A673 (cell line): ENCODE measurements around the gene PPP4R3C. TPM values are rescaled to one million over a fixed set of nuclear protein-coding genes. Genes with fewer than 3 reads are reported as not detected.
"Not testable (repeated sequence)": the region's sequence is repeated elsewhere in the genome, so short reads cannot be mapped to it uniquely, and the experiment has no call there.

ENCODE experiments used
- BruUV-seq: library from RNA; stranded (reverse); fragments of 400-500 nt; replicated peaks from 2 replicates; lab custom pipeline; 2021; lab: Mats Ljungman, UMichigan
- CTCF ChIA-PET: fragments of 300-600 bp; sonication (Branson Sonifier 250); formaldehyde crosslinking; loops from one replicate; lab custom pipeline; 2022; ENCODE audit warnings: antibody characterized with exemption; lab: Charles Lee
- POLR2A ChIA-PET: fragments of 300-600 bp; sonication (Branson Sonifier 250); formaldehyde crosslinking; loops from one replicate; lab custom pipeline; 2022; ENCODE audit warnings: antibody characterized with exemption; ENCODE audit not compliant: low non-redundant PET; lab: Charles Lee
- DNase-seq: peaks from one replicate; pipeline ENCODE4 v3.0.0-alpha.2; 2015; ENCODE audit warnings: low spot score
- H3K27ac ChIP-seq: fragments of 200-600 bp; sonication (generic); 2 replicates; pipeline ENCODE4 v1.5.1; 2016; ENCODE audit warnings: mixed run types, low read depth, mild to moderate bottlenecking, mixed read lengths, antibody characterized with exemption, low read length; ENCODE audit not compliant: poor library complexity, severe bottlenecking
- H3K27me3 ChIP-seq: fragments of 200-600 bp; sonication (generic); replicated peaks from 2 replicates; pipeline ENCODE4 v1.6.1; 2017; ENCODE audit warnings: mixed run types, low read depth, mild to moderate bottlenecking, mixed read lengths, antibody characterized with exemption, low read length; ENCODE audit not compliant: insufficient read depth, poor library complexity
- H3K36me3 ChIP-seq: fragments of 200-600 bp; sonication (generic); 2 replicates; pipeline ENCODE4 v1.6.1; 2016; ENCODE audit warnings: mixed run types, mild to moderate bottlenecking, mixed read lengths, antibody characterized with exemption, low read length; ENCODE audit not compliant: insufficient read depth, poor library complexity, severe bottlenecking
- H3K4me1 ChIP-seq: fragments of 200-600 bp; sonication (generic); 2 replicates; pipeline ENCODE4 v1.6.1; 2017; ENCODE audit warnings: mixed run types, mild to moderate bottlenecking, mixed read lengths, antibody characterized with exemption, low read length; ENCODE audit not compliant: insufficient read depth, poor library complexity, severe bottlenecking
- H3K4me3 ChIP-seq: fragments of 200-600 bp; sonication (generic); 2 replicates; pipeline ENCODE4 v1.5.1; 2016; ENCODE audit warnings: low read depth, mixed run types, mild to moderate bottlenecking, mixed read lengths, low read length; ENCODE audit not compliant: poor library complexity, severe bottlenecking
- H3K9me3 ChIP-seq: fragments of 200-600 bp; sonication (generic); 2 replicates; pipeline ENCODE4 v1.6.1; 2016; ENCODE audit warnings: mixed run types, low read depth, mild to moderate bottlenecking, mixed read lengths, antibody characterized with exemption, low read length; ENCODE audit not compliant: poor library complexity, severe bottlenecking
- EZH2 ChIP-seq: fragments of 200-600 bp; sonication (generic); IDR thresholded peaks from 2 replicates; pipeline ENCODE4 v1.6.1; 2017; ENCODE audit warnings: borderline replicate concordance, low read depth, mild to moderate bottlenecking, mixed read lengths, antibody characterized with exemption, low read length; ENCODE audit not compliant: poor library complexity, severe bottlenecking
- intact Hi-C: fragments of 100-400 bp; cut with micrococcal nuclease; formaldehyde crosslinking; loops from one replicate; pipeline ENCODE4 v1.10.0; 2022; ENCODE audit not compliant: unreplicated experiment
- total RNA-seq: library from RNA; stranded (reverse); gene quantifications from 2 replicates; pipeline ENCODE4 v1.2.3, GENCODE V29; 2021
- TF ChIP-seq, protein P1 (sequence below): fragments of 300-800, 200-600 bp; sonication (generic); conservative IDR thresholded peaks from 2 replicates; pipeline ENCODE4 v1.5.1; 2017; ENCODE audit warnings: low read depth, mild to moderate bottlenecking, antibody characterized with exemption, low read length, moderate library complexity, mixed read lengths

The PPP4R3C gene
- total RNA-seq, 1 experiment from 2014 or later: not detected

DNA sequence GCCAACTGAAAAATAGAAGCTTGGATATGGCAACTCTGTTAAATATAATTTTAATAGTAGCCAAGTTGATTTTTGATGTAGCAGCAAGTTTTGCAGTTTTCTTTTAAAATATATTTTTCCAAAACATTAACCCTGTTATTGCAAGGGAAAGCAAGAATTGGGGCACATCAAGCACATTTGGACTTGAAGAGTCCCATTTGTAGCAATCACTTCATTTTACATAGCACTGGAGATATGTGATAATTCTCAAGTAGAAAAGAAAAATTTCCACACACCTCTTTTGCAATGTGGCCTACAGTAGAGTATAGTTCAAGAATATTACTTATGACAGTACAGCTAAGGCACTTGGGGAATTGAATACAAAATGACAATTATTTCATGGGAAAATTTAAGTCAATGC lies 1.9 kb upstream of the PPP4R3C start:
- CTCF ChIA-PET: no interaction called here
- BruUV-seq: no TSS peak
- TF ChIP-seq EZH2: no peak
- TF ChIP-seq, protein P1, sequence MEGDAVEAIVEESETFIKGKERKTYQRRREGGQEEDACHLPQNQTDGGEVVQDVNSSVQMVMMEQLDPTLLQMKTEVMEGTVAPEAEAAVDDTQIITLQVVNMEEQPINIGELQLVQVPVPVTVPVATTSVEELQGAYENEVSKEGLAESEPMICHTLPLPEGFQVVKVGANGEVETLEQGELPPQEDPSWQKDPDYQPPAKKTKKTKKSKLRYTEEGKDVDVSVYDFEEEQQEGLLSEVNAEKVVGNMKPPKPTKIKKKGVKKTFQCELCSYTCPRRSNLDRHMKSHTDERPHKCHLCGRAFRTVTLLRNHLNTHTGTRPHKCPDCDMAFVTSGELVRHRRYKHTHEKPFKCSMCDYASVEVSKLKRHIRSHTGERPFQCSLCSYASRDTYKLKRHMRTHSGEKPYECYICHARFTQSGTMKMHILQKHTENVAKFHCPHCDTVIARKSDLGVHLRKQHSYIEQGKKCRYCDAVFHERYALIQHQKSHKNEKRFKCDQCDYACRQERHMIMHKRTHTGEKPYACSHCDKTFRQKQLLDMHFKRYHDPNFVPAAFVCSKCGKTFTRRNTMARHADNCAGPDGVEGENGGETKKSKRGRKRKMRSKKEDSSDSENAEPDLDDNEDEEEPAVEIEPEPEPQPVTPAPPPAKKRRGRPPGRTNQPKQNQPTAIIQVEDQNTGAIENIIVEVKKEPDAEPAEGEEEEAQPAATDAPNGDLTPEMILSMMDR: no peak
- Histone ChIP-seq H3K36me3 (no peaks in the 10 kb centered on the region), H3K27ac (no peak overlapping the region), H3K27me3 (no peaks in the 10 kb centered on the region), H3K4me3 (no peak overlapping the region), H3K4me1 (no peaks in the 10 kb centered on the region), H3K9me3 (no peaks in the 10 kb centered on the region)
- DNase-seq: no peak
- intact Hi-C loops: no loop called here
- POLR2A ChIA-PET: no interaction called here

DNA sequence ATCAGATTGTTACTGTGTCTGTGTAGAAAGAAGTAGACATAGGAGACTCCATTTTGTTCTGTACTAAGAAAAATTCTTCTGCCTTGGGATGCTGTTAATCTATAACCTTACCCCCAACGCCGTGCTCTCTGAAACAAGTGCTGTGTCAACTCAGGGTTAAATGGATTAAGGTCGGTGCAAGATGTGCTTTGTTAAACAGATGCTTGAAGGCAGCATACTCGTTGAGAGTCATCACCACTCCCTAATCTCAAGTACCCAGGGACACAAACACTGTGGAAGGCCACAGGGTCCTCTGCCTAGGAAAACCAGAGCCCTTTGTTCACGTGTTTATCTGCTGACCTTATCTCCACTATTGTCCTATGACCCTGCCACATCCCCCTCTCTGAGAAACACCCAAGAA lies 4.0 kb downstream of the PPP4R3C start:
- H3K27ac ChIP-seq, H3K9me3 ChIP-seq, DNase-seq, H3K36me3 ChIP-seq, BruUV-seq, H3K4me3 ChIP-seq, intact Hi-C loops, CTCF ChIA-PET, H3K4me1 ChIP-seq, H3K27me3 ChIP-seq, POLR2A ChIA-PET: not testable (repeated sequence)

DNA sequence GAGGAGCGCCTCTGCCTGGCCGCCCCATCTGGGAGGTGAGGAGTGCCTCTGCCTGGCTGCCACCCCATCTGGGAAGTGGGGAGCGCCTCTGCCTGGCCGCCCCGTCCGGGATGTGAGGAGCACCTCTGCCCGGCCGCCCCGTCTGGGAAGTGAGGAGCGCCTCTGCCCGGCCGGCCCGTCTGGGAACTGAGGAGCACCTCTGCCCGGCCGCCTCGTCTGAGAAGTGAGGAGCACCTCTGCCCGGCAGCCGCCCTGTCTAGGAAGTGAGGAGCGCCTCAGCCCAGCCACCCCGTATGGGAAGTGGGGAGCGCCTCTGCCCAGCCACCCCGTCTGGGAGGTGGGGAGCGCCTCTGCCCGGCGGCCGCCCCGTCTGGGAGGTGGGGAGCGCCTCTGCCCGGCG lies 4.6 kb downstream of the PPP4R3C start:
- BruUV-seq, intact Hi-C loops, H3K27me3 ChIP-seq, H3K4me3 ChIP-seq, H3K27ac ChIP-seq, H3K36me3 ChIP-seq, DNase-seq, POLR2A ChIA-PET, H3K9me3 ChIP-seq, CTCF ChIA-PET, H3K4me1 ChIP-seq: not testable (repeated sequence)

DNA sequence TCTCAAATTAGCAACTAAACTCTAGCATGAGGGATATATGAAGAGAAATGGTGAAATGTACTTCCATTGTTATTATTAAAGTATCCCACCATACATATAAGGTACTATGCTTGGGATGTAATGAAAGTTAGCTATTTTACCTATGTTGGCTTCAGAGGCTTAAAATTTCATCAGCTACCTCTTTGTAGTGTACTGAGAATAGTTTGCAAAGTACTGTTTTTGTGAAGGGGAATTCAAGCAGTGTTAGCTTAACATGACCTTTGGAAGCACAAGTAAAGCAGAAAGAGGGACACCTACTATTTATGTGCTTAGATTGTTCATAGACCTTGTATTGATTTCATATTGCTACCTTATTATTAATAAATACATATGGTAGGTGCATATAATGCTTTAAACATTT lies 11.8 kb downstream of the PPP4R3C start:
- Histone ChIP-seq H3K4me3 (no peak overlapping the region), H3K27ac (no peak overlapping the region), H3K9me3 (no peaks in the 10 kb centered on the region), H3K36me3 (no peaks in the 10 kb centered on the region), H3K4me1 (no peaks in the 10 kb centered on the region), H3K27me3 (no peaks in the 10 kb centered on the region)
- no peak for DNase-seq
- ChIA-PET CTCF (no interaction called here), POLR2A (no interaction called here)
- intact Hi-C loops: no loop called here
- BruUV-seq: no TSS peak
- TF ChIP-seq EZH2: no peak
- TF ChIP-seq, protein P1: no peak
